Astrocyte (in vitro differentiated cells and primary cell): ENCODE measurements around the gene NRARP.

Source experiments
- CTCF ChIP-seq: IDR thresholded peaks from 2 replicates; pipeline ENCODE4 v1.5.1; 2011; ENCODE audit warnings: low read depth, mild to moderate bottlenecking, inconsistent platforms, low read length, moderate library complexity; ENCODE audit not compliant: insufficient read depth
- EZH2 ChIP-seq: IDR thresholded peaks from 2 replicates; pipeline ENCODE4 v1.6.1; 2012; ENCODE audit warnings: mild to moderate bottlenecking, low read length, inconsistent platforms; ENCODE audit not compliant: insufficient read depth

GRCh38 chr9:137318602-137319001, 16.5 kb upstream of the NRARP start:
- TF ChIP-seq CTCF: no peak
- TF ChIP-seq EZH2: no peak
